DND-41 (cell line): ENCODE measurements around the gene LAMB4.

Experiments
- CTCF ChIP-seq: IDR thresholded peaks from 2 replicates; pipeline ENCODE4 v1.5.1; 2012; ENCODE audit warnings: borderline replicate concordance, low read length, moderate library complexity, mild to moderate bottlenecking; ENCODE audit not compliant: poor library complexity, severe bottlenecking; ENCODE audit errors: extremely low read depth
- EZH2 ChIP-seq: IDR thresholded peaks from 3 replicates; pipeline ENCODE4 v1.6.1; 2012; ENCODE audit warnings: borderline replicate concordance, low read depth, mild to moderate bottlenecking, moderate library complexity, low read length, inconsistent platforms; ENCODE audit not compliant: severe bottlenecking

GRCh38 chr7:108097703-108098102 is 32.5 kb downstream of the LAMB4 start:
- peak; percentile 43 for TF ChIP-seq CTCF
- TF ChIP-seq EZH2, result no peak
